HepG2 (cell line): ENCODE results near the gene MAGIX. TPM values are rescaled to one million over a fixed set of nuclear protein-coding genes. Genes with fewer than 3 reads are reported as not detected.

Experiments used
- BATF2 ChIP-seq: sonication (generic); formaldehyde crosslinking; IDR thresholded peaks from 2 replicates; pipeline ENCODE4 v1.8.0; 2022; ENCODE audit warnings: mild to moderate bottlenecking, missing genetic modification reagents, moderate library complexity
- JUND ChIP-seq: sonication (generic); formaldehyde crosslinking; IDR thresholded peaks from 2 replicates; pipeline ENCODE4 v1.8.0; 2022; ENCODE audit warnings: mild to moderate bottlenecking, missing genetic modification reagents
- MAFF ChIP-seq: IDR thresholded peaks from 2 replicates; pipeline ENCODE4 v1.6.1; 2011; ENCODE audit warnings: low read depth, low read length, improper control_type of control experiment
- MEF2D ChIP-seq: sonication (generic); formaldehyde crosslinking; IDR thresholded peaks from 2 replicates; pipeline ENCODE4 v1.5.1; 2020; ENCODE audit warnings: mild to moderate bottlenecking, missing genetic modification reagents
- NCOA1 ChIP-seq: sonication (generic); formaldehyde crosslinking; IDR thresholded peaks from 2 replicates; pipeline ENCODE4 v1.9.0; 2021; ENCODE audit warnings: missing genetic modification reagents
- NR1H2 ChIP-seq: sonication (generic); formaldehyde crosslinking; IDR thresholded peaks from 2 replicates; pipeline ENCODE4 v1.8.1; 2022; ENCODE audit warnings: low read depth, missing genetic modification reagents, borderline replicate concordance
- PCBP1 ChIP-seq: fragments of 200-400 bp; formaldehyde crosslinking; IDR thresholded peaks from 2 replicates; pipeline ENCODE4 v1.6.1; 2017; ENCODE audit warnings: mild to moderate bottlenecking, low read depth, low read length, borderline replicate concordance
- SOX6 ChIP-seq, 2 experiments: fragments of 450-650 bp in 1 of 2; sonication (generic) in 1 of 2; formaldehyde crosslinking in 1 of 2; IDR thresholded peaks; 2 replicates each; pipeline versions ENCODE4 v1.4.0 to v1.6.1; 2017 to 2020; ENCODE audit warnings: antibody characterized with exemption in 1 of 2, mild to moderate bottlenecking in 1 of 2, missing genetic modification reagents in 1 of 2
- STAG1 ChIP-seq: sonication (generic); formaldehyde crosslinking; IDR thresholded peaks from 2 replicates; pipeline ENCODE4 v1.4.0; 2020; ENCODE audit warnings: missing genetic modification reagents
- ZFP62 ChIP-seq: sonication (generic); formaldehyde crosslinking; IDR thresholded peaks from 2 replicates; pipeline ENCODE4 v1.4.0; 2020; ENCODE audit warnings: missing genetic modification reagents
- ZNF136 ChIP-seq: sonication (generic); formaldehyde crosslinking; IDR thresholded peaks from 2 replicates; pipeline ENCODE4 v1.8.1; 2022; ENCODE audit warnings: low read depth, mild to moderate bottlenecking, moderate library complexity, missing genetic modification reagents
- ZNF205 ChIP-seq: IDR thresholded peaks from 2 replicates; pipeline ENCODE4 v1.6.1; 2018; ENCODE audit warnings: missing biosample characterization, missing genetic modification reagents
- ZNF235 ChIP-seq: sonication (generic); formaldehyde crosslinking; IDR thresholded peaks from 2 replicates; pipeline ENCODE4 v1.8.1; 2023; ENCODE audit warnings: mild to moderate bottlenecking, missing genetic modification reagents, borderline replicate concordance
- ZNF251 ChIP-seq: sonication (generic); formaldehyde crosslinking; IDR thresholded peaks from 2 replicates; pipeline ENCODE4 v1.9.0; 2021; ENCODE audit warnings: mild to moderate bottlenecking, missing genetic modification reagents
- ZNF441 ChIP-seq: sonication (generic); formaldehyde crosslinking; IDR thresholded peaks from 2 replicates; pipeline ENCODE4 v1.7.0; 2021; ENCODE audit warnings: missing genetic modification reagents, borderline replicate concordance
- ZNF496 ChIP-seq: sonication (generic); formaldehyde crosslinking; IDR thresholded peaks from 2 replicates; pipeline ENCODE4 v1.8.1; 2023; ENCODE audit warnings: mild to moderate bottlenecking, moderate library complexity, missing genetic modification reagents; ENCODE audit not compliant: insufficient replicate concordance
- ZNF563 ChIP-seq: sonication (generic); formaldehyde crosslinking; IDR thresholded peaks from 2 replicates; pipeline ENCODE4 v1.8.0; 2022; ENCODE audit warnings: mild to moderate bottlenecking, moderate library complexity, missing genetic modification reagents
- ZNF746 ChIP-seq: sonication (generic); formaldehyde crosslinking; IDR thresholded peaks from 2 replicates; pipeline ENCODE4 v1.8.0; 2022; ENCODE audit warnings: mild to moderate bottlenecking, missing genetic modification reagents
- polyA plus RNA-seq, 8 experiments: library from polyadenylated mRNA; depleted of rRNA in 3 of 8; stranded (reverse) in 7 of 8; unstranded in 1 of 8; fragments of >200 nt; fragmentation: Illumina TruSeq in 4 of 8; extraction: Trizol in 4 of 8; gene quantifications; 2 replicates each; pipeline versions ENCODE4 v1.2.1 to v1.2.3, GENCODE V29; 2011 to 2016; ENCODE audit warnings: low read depth in 4 of 8, missing spikeins in 1 of 8, mixed read lengths in 1 of 8; ENCODE audit not compliant: insufficient read depth in 1 of 8
- total RNA-seq, 5 experiments: library from RNA; depleted of rRNA; stranded (reverse); fragments of >200 nt; fragmentation: Illumina TruSeq; extraction: Trizol; gene quantifications; 2 replicates each; pipeline ENCODE4 v1.2.3, GENCODE V29; 2016; ENCODE audit warnings: low read depth in 1 of 5
- TF ChIP-seq, protein P1 (sequence below): sonication (generic); formaldehyde crosslinking; IDR thresholded peaks from 2 replicates; pipeline ENCODE4 v1.5.1; 2020; ENCODE audit warnings: mild to moderate bottlenecking, missing genetic modification reagents, moderate library complexity
- TF ChIP-seq, protein P2 (sequence below): IDR thresholded peaks from 2 replicates; pipeline ENCODE4 v1.6.1; 2016; ENCODE audit warnings: missing genetic modification reagents, missing compliant biosample characterization
- TF ChIP-seq, protein P3 (sequence below): sonication (generic); formaldehyde crosslinking; IDR thresholded peaks from 2 replicates; pipeline ENCODE4 v1.5.1; 2020; ENCODE audit warnings: mild to moderate bottlenecking, missing genetic modification reagents, moderate library complexity
- TF ChIP-seq, protein P4 (sequence below): sonication (generic); formaldehyde crosslinking; IDR thresholded peaks from 2 replicates; pipeline ENCODE4 v1.5.1; 2020; ENCODE audit warnings: missing genetic modification reagents, mild to moderate bottlenecking, borderline replicate concordance

MAGIX gene
- total and polyA plus RNA-seq, 2 of the 13 experiments (the other 11 are each of a cell fraction or from before 2014, with no cell fraction given), result 0.63 to 1.2 TPM

GRCh38 chrX:49186125-49187027 is 23.8 kb downstream of the MAGIX start, which contains the start of gene PRICKLE3 (continued):
- TF ChIP-seq, protein P1, sequence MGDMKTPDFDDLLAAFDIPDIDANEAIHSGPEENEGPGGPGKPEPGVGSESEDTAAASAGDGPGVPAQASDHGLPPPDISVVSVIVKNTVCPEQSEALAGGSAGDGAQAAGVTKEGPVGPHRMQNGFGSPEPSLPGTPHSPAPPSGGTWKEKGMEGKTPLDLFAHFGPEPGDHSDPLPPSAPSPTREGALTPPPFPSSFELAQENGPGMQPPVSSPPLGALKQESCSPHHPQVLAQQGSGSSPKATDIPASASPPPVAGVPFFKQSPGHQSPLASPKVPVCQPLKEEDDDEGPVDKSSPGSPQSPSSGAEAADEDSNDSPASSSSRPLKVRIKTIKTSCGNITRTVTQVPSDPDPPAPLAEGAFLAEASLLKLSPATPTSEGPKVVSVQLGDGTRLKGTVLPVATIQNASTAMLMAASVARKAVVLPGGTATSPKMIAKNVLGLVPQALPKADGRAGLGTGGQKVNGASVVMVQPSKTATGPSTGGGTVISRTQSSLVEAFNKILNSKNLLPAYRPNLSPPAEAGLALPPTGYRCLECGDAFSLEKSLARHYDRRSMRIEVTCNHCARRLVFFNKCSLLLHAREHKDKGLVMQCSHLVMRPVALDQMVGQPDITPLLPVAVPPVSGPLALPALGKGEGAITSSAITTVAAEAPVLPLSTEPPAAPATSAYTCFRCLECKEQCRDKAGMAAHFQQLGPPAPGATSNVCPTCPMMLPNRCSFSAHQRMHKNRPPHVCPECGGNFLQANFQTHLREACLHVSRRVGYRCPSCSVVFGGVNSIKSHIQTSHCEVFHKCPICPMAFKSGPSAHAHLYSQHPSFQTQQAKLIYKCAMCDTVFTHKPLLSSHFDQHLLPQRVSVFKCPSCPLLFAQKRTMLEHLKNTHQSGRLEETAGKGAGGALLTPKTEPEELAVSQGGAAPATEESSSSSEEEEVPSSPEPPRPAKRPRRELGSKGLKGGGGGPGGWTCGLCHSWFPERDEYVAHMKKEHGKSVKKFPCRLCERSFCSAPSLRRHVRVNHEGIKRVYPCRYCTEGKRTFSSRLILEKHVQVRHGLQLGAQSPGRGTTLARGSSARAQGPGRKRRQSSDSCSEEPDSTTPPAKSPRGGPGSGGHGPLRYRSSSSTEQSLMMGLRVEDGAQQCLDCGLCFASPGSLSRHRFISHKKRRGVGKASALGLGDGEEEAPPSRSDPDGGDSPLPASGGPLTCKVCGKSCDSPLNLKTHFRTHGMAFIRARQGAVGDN (CRISPR knock-in tag), result peak; percentile 90
- TF ChIP-seq STAG1 (CRISPR knock-in tag) (peak; percentile 46), NR1H2 (CRISPR knock-in tag) (no peak), ZNF136 (CRISPR knock-in tag) (no peak), PCBP1 (no peak), ZNF235 (CRISPR knock-in tag) (no peak), ZNF205 (CRISPR knock-in tag) (no peak), MEF2D (CRISPR knock-in tag) (no peak), ZNF563 (CRISPR knock-in tag) (0 out of 2 replicates have a peak, but pooled peaks have one; percentile 26), NCOA1 (CRISPR knock-in tag) (no peak), ZNF746 (no peak), SOX6 (IDR thresholded peaks at IDR 0.05) (no peak), SOX6 (CRISPR knock-in tag; IDR thresholded peaks at IDR 0.05) (no peak), ZFP62 (CRISPR knock-in tag) (no peak), ZNF251 (CRISPR knock-in tag) (no peak), ZNF496 (no peak), BATF2 (no peak), MAFF (no peak), ZNF441 (CRISPR knock-in tag) (no peak), JUND (no peak)
- TF ChIP-seq, protein P2, sequence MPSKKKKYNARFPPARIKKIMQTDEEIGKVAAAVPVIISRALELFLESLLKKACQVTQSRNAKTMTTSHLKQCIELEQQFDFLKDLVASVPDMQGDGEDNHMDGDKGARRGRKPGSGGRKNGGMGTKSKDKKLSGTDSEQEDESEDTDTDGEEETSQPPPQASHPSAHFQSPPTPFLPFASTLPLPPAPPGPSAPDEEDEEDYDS, result peak; percentile 76
- TF ChIP-seq, protein P3, sequence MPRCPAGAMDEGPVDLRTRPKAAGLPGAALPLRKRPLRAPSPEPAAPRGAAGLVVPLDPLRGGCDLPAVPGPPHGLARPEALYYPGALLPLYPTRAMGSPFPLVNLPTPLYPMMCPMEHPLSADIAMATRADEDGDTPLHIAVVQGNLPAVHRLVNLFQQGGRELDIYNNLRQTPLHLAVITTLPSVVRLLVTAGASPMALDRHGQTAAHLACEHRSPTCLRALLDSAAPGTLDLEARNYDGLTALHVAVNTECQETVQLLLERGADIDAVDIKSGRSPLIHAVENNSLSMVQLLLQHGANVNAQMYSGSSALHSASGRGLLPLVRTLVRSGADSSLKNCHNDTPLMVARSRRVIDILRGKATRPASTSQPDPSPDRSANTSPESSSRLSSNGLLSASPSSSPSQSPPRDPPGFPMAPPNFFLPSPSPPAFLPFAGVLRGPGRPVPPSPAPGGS (CRISPR knock-in tag), result peak; percentile 40; the same call in 1 of the 2 replicates
- TF ChIP-seq, protein P4, sequence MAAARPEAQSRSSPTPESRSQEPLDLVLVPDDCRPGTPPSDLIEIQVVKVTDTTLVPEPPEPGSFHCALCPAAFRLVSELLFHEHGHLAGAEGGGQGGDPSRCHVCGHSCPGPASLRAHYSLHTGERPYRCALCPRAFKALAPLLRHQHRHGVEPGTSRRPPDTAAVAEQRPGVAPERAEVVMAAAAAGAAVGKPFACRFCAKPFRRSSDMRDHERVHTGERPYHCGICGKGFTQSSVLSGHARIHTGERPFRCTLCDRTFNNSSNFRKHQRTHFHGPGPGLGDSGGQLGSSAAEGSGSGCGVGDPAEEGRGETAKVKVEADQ (CRISPR knock-in tag), result no peak
